HepG2 (cell line): Measurements from ENCODE around the gene GCN1. TPM values are rescaled to one million over a fixed set of nuclear protein-coding genes. Genes with fewer than 3 reads are reported as not detected.

ENCODE experiments used
- FOXA1 ChIP-seq, 2 experiments: fragments of 450-650 bp in 1 of 2; sonication (generic) in 1 of 2; formaldehyde crosslinking in 1 of 2; IDR thresholded peaks; 2 replicates each; pipeline versions ENCODE4 v1.4.0 to v1.6.1; 2016 to 2020; ENCODE audit warnings: missing genetic modification reagents in 1 of 2
- HMGXB4 ChIP-seq, 2 experiments: sonication (generic) in 1 of 2; formaldehyde crosslinking in 1 of 2; IDR thresholded peaks; 2 replicates each; pipeline versions ENCODE4 v1.4.0 to v1.6.1; 2018 to 2020; ENCODE audit warnings: missing genetic modification reagents in 2 of 2, borderline replicate concordance in 1 of 2, low read depth in 1 of 2, mild to moderate bottlenecking in 1 of 2, missing biosample characterization in 1 of 2
- SKI ChIP-seq: fragments of 450-650 bp; IDR thresholded peaks from one replicate; pipeline ENCODE4 v1.6.1; 2018; ENCODE audit warnings: mild to moderate bottlenecking; ENCODE audit not compliant: partially characterized antibody
- SOX6 ChIP-seq, 2 experiments: fragments of 450-650 bp in 1 of 2; sonication (generic) in 1 of 2; formaldehyde crosslinking in 1 of 2; IDR thresholded peaks; 2 replicates each; pipeline versions ENCODE4 v1.4.0 to v1.6.1; 2017 to 2020; ENCODE audit warnings: antibody characterized with exemption in 1 of 2, mild to moderate bottlenecking in 1 of 2, missing genetic modification reagents in 1 of 2
- SUZ12 ChIP-seq: fragments of 150-350 bp; IDR thresholded peaks from 2 replicates; pipeline ENCODE4 v1.6.1; 2014; ENCODE audit warnings: low read depth, low read length
- ZBTB38 ChIP-seq: sonication (generic); formaldehyde crosslinking; IDR thresholded peaks from 2 replicates; pipeline ENCODE4 v1.5.1; 2020; ENCODE audit warnings: mild to moderate bottlenecking, missing genetic modification reagents
- ZBTB7B ChIP-seq: sonication (generic); formaldehyde crosslinking; IDR thresholded peaks from 2 replicates; pipeline ENCODE4 v1.4.0; 2020; ENCODE audit warnings: missing genetic modification reagents
- polyA plus RNA-seq, 8 experiments: library from polyadenylated mRNA; depleted of rRNA in 3 of 8; stranded (reverse) in 7 of 8; unstranded in 1 of 8; fragments of >200 nt; fragmentation: Illumina TruSeq in 4 of 8; extraction: Trizol in 4 of 8; gene quantifications; 2 replicates each; pipeline versions ENCODE4 v1.2.1 to v1.2.3, GENCODE V29; 2011 to 2016; ENCODE audit warnings: low read depth in 4 of 8, missing spikeins in 1 of 8, mixed read lengths in 1 of 8; ENCODE audit not compliant: insufficient read depth in 1 of 8
- total RNA-seq, 5 experiments: library from RNA; depleted of rRNA; stranded (reverse); fragments of >200 nt; fragmentation: Illumina TruSeq; extraction: Trizol; gene quantifications; 2 replicates each; pipeline ENCODE4 v1.2.3, GENCODE V29; 2016; ENCODE audit warnings: low read depth in 1 of 5
- TF ChIP-seq, protein P1 (sequence below): sonication (generic); formaldehyde crosslinking; IDR thresholded peaks from 2 replicates; pipeline ENCODE4 v1.8.1; 2023; ENCODE audit warnings: mild to moderate bottlenecking, missing genetic modification reagents
- TF ChIP-seq, protein P2 (sequence below): sonication (generic); formaldehyde crosslinking; IDR thresholded peaks from 2 replicates; pipeline ENCODE4 v1.4.0; 2020; ENCODE audit warnings: mild to moderate bottlenecking, low read depth, missing genetic modification reagents
- TF ChIP-seq, protein P3 (sequence below), 2 experiments: fragments of 450-650 bp in 1 of 2; sonication (generic) in 1 of 2; formaldehyde crosslinking in 1 of 2; IDR thresholded peaks; 2 replicates each; pipeline versions ENCODE4 v1.6.1 to v1.8.0; 2016 to 2022; ENCODE audit warnings: antibody characterized with exemption in 1 of 2, mild to moderate bottlenecking in 1 of 2, missing genetic modification reagents in 1 of 2

Gene GCN1
- total and polyA plus RNA-seq, 2 of the 13 experiments (the other 11 are each of a cell fraction or from before 2014, with no cell fraction given): 58.2 to 83.0 TPM

DNA sequence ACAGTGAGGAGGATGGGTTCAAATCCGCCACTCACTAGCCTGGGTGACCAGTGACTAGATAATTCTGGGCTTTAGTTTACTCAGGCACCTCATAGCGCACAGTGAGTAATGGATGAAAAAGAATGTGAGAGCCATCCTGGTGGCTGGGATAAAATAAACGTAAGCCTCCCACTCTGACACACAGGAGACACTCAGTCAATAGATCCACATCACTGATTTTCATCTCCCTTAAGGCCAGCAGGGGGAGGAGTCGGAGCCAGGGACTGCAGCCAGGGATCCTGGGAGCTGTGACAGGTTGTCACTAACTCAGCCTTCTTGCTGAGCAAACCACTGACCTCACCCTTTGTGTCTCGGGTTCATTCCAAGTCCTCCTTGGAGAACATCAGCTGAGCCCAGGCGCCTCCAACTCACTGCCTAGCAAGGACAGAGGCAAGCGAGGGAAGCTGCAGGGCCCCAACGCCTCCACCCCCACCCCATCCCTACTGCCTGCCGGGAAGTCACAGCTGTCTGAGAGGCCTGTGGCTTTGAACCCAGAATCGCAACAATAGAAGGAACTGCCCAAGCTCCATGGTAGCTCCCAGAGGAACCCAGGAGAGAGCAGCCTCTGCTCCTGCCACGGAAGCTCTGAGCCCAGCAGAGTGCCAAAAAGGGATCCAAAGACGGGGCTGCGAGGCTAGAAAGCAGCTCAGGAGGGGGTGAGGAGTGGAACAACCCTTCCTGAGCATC lies 40.3 kb upstream of the GCN1 start (continued):
- TF ChIP-seq, protein P1, sequence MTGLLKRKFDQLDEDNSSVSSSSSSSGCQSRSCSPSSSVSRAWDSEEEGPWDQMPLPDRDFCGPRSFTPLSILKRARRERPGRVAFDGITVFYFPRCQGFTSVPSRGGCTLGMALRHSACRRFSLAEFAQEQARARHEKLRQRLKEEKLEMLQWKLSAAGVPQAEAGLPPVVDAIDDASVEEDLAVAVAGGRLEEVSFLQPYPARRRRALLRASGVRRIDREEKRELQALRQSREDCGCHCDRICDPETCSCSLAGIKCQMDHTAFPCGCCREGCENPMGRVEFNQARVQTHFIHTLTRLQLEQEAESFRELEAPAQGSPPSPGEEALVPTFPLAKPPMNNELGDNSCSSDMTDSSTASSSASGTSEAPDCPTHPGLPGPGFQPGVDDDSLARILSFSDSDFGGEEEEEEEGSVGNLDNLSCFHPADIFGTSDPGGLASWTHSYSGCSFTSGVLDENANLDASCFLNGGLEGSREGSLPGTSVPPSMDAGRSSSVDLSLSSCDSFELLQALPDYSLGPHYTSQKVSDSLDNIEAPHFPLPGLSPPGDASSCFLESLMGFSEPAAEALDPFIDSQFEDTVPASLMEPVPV (CRISPR knock-in tag): no peak
- TF ChIP-seq ZBTB38 (CRISPR knock-in tag) (no peak), SKI (no peak), SUZ12 (no peak), HMGXB4 (CRISPR knock-in tag; IDR thresholded peaks at IDR 0.05; ENCODE audit: borderline replicate concordance in 1 of 2, low read depth in 1 of 2) (peak; percentile 24 to 70; a peak in 3 of 4 replicates), ZBTB7B (CRISPR knock-in tag) (no peak), SOX6 (IDR thresholded peaks at IDR 0.05) (no peak), SOX6 (CRISPR knock-in tag; IDR thresholded peaks at IDR 0.05) (no peak), FOXA1 (IDR thresholded peaks at IDR 0.05) (no peak), FOXA1 (CRISPR knock-in tag; IDR thresholded peaks at IDR 0.05) (peak; percentile 52)
- TF ChIP-seq, protein P2, sequence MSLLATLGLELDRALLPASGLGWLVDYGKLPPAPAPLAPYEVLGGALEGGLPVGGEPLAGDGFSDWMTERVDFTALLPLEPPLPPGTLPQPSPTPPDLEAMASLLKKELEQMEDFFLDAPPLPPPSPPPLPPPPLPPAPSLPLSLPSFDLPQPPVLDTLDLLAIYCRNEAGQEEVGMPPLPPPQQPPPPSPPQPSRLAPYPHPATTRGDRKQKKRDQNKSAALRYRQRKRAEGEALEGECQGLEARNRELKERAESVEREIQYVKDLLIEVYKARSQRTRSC: no peak
- TF ChIP-seq, protein P3, sequence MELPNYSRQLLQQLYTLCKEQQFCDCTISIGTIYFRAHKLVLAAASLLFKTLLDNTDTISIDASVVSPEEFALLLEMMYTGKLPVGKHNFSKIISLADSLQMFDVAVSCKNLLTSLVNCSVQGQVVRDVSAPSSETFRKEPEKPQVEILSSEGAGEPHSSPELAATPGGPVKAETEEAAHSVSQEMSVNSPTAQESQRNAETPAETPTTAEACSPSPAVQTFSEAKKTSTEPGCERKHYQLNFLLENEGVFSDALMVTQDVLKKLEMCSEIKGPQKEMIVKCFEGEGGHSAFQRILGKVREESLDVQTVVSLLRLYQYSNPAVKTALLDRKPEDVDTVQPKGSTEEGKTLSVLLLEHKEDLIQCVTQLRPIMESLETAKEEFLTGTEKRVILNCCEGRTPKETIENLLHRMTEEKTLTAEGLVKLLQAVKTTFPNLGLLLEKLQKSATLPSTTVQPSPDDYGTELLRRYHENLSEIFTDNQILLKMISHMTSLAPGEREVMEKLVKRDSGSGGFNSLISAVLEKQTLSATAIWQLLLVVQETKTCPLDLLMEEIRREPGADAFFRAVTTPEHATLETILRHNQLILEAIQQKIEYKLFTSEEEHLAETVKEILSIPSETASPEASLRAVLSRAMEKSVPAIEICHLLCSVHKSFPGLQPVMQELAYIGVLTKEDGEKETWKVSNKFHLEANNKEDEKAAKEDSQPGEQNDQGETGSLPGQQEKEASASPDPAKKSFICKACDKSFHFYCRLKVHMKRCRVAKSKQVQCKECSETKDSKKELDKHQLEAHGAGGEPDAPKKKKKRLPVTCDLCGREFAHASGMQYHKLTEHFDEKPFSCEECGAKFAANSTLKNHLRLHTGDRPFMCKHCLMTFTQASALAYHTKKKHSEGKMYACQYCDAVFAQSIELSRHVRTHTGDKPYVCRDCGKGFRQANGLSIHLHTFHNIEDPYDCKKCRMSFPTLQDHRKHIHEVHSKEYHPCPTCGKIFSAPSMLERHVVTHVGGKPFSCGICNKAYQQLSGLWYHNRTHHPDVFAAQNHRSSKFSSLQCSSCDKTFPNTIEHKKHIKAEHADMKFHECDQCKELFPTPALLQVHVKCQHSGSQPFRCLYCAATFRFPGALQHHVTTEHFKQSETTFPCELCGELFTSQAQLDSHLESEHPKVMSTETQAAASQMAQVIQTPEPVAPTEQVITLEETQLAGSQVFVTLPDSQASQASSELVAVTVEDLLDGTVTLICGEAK (IDR thresholded peaks at IDR 0.05): no peak
- TF ChIP-seq, protein P3 (CRISPR knock-in tag; IDR thresholded peaks at IDR 0.05): no peak
